ENCODE measurements around the gene ELMO3. TPM values are rescaled to one million over a fixed set of nuclear protein-coding genes. Genes with fewer than 3 reads are reported as not detected.

The ELMO3 gene
- total RNA-seq, 1 donor = 0.36 TPM

DNA sequence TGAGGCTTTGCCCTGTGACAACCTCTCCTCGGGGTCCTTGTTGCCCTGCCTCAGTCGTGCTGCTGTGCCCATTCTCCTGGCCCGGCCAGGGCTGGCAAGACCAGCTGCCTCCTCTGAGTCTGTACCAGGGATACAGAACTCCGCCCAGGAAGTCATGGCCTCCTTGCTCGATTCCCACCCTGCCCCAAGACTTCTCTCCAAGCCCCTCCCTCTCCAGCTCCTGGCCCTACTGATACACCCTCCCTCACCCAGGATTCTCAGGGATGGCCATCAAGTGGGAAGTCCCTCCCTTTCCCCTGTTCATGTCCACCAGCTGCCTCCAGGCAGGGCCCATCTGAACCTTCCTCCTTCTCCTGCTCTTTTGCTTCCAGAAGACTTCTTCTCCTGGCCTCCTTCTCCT lies 16.8 kb downstream of the ELMO3 start:
- Histone ChIP-seq H4K20me1 (ENCODE audit: insufficient read depth, low read length) (peaks cover 2% of the 10 kb centered on the region), H2AFZ (ENCODE audit: low read length) (no peak overlapping the region), H3K27ac (ENCODE audit: low read depth, low read length) (no peak overlapping the region), H3K9me3 (ENCODE audit: low read depth, low read length) (no peaks in the 10 kb centered on the region), H3K79me2 (ENCODE audit: insufficient read depth, low read length) (no peaks in the 10 kb centered on the region), H3K4me1 (ENCODE audit: insufficient read depth, low read length) (no peaks in the 10 kb centered on the region), H3K27me3 (ENCODE audit: insufficient read depth, low read length) (no peaks in the 10 kb centered on the region), H3K36me3 (ENCODE audit: insufficient read depth, low read length) (no peaks in the 10 kb centered on the region), H3K4me2 (ENCODE audit: insufficient read depth, low read length) (no peak overlapping the region), H3K4me3 (ENCODE audit: insufficient read depth, low read length) (no peak overlapping the region)
- DNase-seq (ENCODE audit: insufficient read length, low spot score, missing footprints) = no peak
- TF ChIP-seq, protein P1, sequence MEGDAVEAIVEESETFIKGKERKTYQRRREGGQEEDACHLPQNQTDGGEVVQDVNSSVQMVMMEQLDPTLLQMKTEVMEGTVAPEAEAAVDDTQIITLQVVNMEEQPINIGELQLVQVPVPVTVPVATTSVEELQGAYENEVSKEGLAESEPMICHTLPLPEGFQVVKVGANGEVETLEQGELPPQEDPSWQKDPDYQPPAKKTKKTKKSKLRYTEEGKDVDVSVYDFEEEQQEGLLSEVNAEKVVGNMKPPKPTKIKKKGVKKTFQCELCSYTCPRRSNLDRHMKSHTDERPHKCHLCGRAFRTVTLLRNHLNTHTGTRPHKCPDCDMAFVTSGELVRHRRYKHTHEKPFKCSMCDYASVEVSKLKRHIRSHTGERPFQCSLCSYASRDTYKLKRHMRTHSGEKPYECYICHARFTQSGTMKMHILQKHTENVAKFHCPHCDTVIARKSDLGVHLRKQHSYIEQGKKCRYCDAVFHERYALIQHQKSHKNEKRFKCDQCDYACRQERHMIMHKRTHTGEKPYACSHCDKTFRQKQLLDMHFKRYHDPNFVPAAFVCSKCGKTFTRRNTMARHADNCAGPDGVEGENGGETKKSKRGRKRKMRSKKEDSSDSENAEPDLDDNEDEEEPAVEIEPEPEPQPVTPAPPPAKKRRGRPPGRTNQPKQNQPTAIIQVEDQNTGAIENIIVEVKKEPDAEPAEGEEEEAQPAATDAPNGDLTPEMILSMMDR (IDR thresholded peaks at IDR 0.05; ENCODE audit: extremely low read depth, low read depth, low read length) = no peak

GRCh38 chr16:67216612-67217490 lies 17.9 kb downstream of the ELMO3 start:
- DNase-seq (ENCODE audit: insufficient read length, low spot score, missing footprints) = no peak
- Histone ChIP-seq H2AFZ (ENCODE audit: low read length) (no peak overlapping the region), H3K27me3 (ENCODE audit: insufficient read depth, low read length) (no peaks in the 10 kb centered on the region), H3K4me3 (ENCODE audit: insufficient read depth, low read length) (no peak overlapping the region), H3K4me2 (ENCODE audit: insufficient read depth, low read length) (no peak overlapping the region), H3K36me3 (ENCODE audit: insufficient read depth, low read length) (no peaks in the 10 kb centered on the region), H3K4me1 (ENCODE audit: insufficient read depth, low read length) (no peaks in the 10 kb centered on the region), H3K27ac (ENCODE audit: low read depth, low read length) (no peak overlapping the region), H3K9me3 (ENCODE audit: low read depth, low read length) (no peaks in the 10 kb centered on the region), H3K79me2 (ENCODE audit: insufficient read depth, low read length) (no peaks in the 10 kb centered on the region), H4K20me1 (ENCODE audit: insufficient read depth, low read length) (peaks cover 2% of the 10 kb centered on the region)
- TF ChIP-seq, protein P1 (IDR thresholded peaks at IDR 0.05; ENCODE audit: extremely low read depth, low read depth, low read length) = no peak

DNA sequence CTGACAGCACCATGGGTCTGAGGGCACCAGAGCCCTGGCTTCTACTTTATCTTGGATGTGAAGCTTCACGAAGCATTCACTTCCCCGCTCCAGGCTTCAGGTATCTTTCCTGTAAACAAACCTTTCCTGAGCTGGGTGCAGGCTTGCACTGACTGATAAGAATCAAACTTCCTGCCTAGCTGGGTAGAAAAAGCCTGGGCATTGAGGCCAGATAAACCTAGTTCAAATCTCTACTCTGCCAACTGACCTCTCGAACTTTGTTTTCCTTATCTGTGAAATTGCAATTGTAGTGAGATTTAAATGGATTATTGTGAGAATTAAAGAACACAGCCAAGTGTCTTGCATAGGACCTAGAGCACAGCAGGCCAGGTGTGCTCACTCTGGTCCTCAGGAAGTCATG lies 25.1 kb downstream of the ELMO3 start:
- Histone ChIP-seq H3K79me2 (ENCODE audit: insufficient read depth, low read length) (peaks cover 35% of the 10 kb centered on the region), H4K20me1 (ENCODE audit: insufficient read depth, low read length) (peaks cover 12% of the 10 kb centered on the region), H3K4me1 (ENCODE audit: insufficient read depth, low read length) (peaks cover 16% of the 10 kb centered on the region), H3K9me3 (ENCODE audit: low read depth, low read length) (no peaks in the 10 kb centered on the region), H2AFZ (ENCODE audit: low read length) (no peak overlapping the region), H3K36me3 (ENCODE audit: insufficient read depth, low read length) (peaks cover 18% of the 10 kb centered on the region), H3K4me3 (ENCODE audit: insufficient read depth, low read length) (no peak overlapping the region), H3K27ac (ENCODE audit: low read depth, low read length) (no peak overlapping the region), H3K4me2 (ENCODE audit: insufficient read depth, low read length) (no peak overlapping the region), H3K27me3 (ENCODE audit: insufficient read depth, low read length) (no peaks in the 10 kb centered on the region)
- DNase-seq (ENCODE audit: insufficient read length, low spot score, missing footprints) = no peak
- TF ChIP-seq, protein P1 (IDR thresholded peaks at IDR 0.05; ENCODE audit: extremely low read depth, low read depth, low read length) = no peak

DNA sequence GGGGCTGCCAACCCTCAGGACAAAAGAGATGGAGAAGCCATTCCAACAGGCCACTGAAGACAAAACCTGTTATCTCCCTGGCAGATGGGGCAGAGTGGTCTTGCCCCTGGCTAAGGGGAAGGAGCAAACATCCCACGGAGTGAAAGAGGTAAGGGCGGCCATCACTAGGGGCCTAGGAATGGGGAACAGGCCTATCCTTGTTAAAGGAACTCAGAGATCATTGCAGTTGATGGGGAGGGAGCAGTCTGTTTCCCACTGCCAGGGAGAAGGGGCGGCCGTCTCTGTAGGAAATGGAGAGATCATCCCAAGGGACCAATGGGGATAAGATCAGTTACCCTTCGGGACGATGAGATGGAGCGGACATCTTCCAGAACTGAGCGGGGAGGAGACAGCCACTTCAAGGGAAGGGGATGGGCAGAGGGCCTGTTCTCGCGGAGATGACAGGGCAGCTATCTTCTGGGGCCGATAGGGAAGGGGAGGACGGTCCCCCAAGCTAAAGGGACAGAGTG lies 27.4 kb downstream of the ELMO3 start:
- peak overlapping the region; percentile 94 for H3K27ac ChIP-seq (ENCODE audit: low read depth, low read length)
- TF ChIP-seq, protein P1 (IDR thresholded peaks at IDR 0.05; ENCODE audit: extremely low read depth, low read depth, low read length) = no peak
- H3K27me3 ChIP-seq (ENCODE audit: insufficient read depth, low read length) = no peaks in the 10 kb centered on the region
- H3K4me2 ChIP-seq (ENCODE audit: insufficient read depth, low read length) = peak overlapping the region; percentile 97
- peak overlapping the region; percentile 100 for H3K4me3 ChIP-seq (ENCODE audit: insufficient read depth, low read length)
- peak overlapping the region; percentile 96 for H2AFZ ChIP-seq (ENCODE audit: low read length)
- peaks cover 16% of the 10 kb centered on the region for H3K4me1 ChIP-seq (ENCODE audit: insufficient read depth, low read length)
- peaks cover 41% of the 10 kb centered on the region for H3K36me3 ChIP-seq (ENCODE audit: insufficient read depth, low read length)
- H4K20me1 ChIP-seq (ENCODE audit: insufficient read depth, low read length) = peaks cover 17% of the 10 kb centered on the region
- no peaks in the 10 kb centered on the region for H3K9me3 ChIP-seq (ENCODE audit: low read depth, low read length)
- peaks cover 52% of the 10 kb centered on the region for H3K79me2 ChIP-seq (ENCODE audit: insufficient read depth, low read length)
- no peak for DNase-seq (ENCODE audit: insufficient read length, low spot score, missing footprints)
